Colon (tissue), 2 donors: Measurements from ENCODE around the gene MSS51.
"Not testable (repeated sequence)": the region's sequence is repeated elsewhere in the genome, so short reads cannot be mapped to it uniquely, and the experiment has no call there.

Experiments
- FAIRE-seq: peaks from 2 replicates; lab custom pipeline; 2012; peaks lifted over from hg19 to GRCh38; lab: Jason Lieb, UNC
- donor health status: control.
- donor health status: control.

Gene MSS51

DNA sequence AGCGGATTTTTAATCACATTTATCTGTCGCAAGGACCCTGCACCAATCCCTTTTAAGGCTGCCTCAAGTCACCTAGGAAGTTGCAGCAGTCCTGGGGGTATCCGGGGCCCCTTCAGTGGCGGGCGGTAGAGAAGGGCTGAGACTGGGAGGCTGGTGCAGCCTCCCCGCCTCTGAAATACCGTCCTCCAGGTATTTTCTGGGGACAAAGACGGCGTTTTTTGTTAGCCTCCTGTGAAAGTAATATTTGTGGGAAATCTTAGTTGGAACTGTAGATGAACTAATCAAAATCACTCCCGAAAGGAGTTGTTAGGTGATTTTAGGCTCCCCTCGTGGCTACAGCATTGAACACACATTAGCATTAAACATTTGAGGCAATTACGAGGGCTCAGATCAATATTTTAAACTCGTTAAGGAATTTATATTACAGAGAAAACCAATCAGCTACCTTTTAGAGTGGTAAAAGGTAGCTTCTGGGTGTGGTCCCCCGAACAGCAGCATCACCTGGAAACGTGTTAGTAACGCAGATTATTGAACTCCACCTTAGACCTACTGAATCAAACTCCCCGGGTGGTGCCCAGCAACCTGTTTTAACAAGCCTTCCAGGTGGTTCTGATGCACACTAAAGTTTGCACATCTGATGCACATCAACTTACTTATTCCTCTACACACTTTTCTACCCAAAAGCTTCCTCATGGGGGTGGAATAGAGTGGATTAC is 19.0 kb downstream of the MSS51 start:
- FAIRE-seq: no peak

DNA sequence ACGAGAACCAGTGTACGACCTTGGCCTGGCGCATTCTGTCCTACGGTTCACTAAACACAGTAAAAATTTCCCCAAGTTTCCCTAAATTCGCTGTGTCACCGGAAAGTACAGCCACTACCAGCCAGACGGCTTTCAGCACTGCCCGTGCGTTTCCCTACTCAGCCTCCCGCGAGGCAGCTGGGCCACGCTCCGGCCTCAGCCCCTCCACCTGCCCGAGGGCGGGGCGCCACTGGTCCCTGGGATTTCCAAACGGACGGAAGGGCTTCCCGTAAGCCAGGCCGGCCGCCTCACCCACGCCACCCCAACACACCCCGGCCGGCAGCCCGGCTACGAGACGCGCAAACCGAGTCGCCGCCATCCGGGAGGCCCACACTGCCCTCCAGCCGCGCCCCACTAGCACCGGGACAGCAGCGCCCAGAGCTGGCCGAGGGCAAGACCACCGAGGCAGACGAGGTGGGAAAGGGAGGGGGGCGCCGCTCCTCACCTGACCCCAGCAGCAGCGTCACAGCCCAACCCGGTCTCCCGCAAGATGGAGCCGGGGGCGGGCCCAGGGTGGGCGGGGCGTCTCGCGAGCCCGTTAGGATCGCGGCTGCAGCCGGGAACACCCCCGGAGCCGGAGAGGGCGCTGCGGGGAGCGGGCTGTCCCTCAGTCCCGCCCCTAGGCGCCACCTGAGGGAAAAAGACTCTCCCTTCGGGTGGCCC is 19.7 kb downstream of the MSS51 start, which contains the start of gene ANXA7:
TSS of gene ANXA7 (minus strand) at position 531 of the 702 bp plus-strand sequence. CDS start 13,202 bp downstream, outside the sequence.
- FAIRE-seq: no peak

DNA sequence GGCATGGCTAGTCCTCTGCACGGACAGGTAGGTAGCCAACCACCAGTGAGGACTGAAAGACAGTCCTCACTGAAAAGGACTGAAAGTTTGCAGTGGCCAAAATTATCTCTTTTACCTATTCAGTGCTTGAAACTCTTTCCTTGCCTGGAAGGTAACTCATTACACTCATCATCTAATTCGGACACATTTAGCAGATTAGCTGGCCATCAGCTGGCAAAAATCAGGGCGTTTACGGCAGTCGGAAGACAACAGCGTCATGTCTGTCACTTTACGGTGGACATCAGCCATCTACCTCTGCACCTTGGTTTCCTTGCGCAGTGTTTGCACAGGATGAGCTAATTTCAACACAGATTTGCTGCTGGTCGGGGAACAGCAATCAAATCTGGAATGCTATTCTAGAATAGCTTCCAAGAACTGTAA is 20.2 kb downstream of the MSS51 start:
- no peak for FAIRE-seq

DNA sequence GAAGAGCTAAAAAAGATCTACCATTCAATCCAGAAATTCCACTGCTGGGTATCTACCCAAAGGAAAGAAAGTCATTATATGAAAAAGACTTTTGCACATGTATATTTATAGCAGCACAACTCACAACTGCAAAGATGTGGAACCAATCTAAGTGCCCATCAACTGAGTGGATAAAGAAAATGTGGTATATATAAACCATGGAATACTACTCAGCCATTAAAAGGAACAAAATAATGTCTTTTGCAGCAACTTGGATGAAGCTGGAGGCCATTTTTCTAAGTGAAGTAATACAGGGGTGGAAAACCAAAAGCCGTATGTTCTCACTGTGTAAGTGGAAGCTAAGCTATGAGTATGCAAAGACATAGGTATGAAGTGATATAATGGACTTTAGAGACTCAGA is 22.5 kb downstream of the MSS51 start:
- no peak for FAIRE-seq

DNA sequence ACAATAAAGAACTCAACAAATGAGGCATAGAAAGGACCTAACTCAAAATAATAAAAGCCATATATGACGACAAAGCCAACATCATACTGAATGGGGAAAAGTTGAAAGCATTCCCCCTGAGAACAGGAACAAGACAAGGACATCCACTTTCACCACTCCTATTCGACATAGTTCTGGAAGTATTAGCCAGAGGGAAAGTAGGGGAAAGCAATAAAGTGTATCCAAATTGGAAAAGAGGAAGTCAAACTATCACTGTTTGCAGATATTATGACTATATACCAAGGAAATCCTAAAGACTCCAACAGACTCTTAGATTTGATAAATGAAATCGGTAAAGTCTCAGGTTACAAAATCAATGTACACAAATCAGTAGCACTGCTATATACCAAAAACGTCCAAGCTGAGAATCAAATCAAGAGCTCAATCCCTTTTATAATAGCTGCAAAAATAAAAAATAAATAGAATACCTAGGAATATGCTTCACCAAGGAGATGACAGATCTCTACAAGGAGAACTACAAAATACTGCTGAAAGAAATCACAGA is 24.3 kb downstream of the MSS51 start:
- FAIRE-seq: no peak

DNA sequence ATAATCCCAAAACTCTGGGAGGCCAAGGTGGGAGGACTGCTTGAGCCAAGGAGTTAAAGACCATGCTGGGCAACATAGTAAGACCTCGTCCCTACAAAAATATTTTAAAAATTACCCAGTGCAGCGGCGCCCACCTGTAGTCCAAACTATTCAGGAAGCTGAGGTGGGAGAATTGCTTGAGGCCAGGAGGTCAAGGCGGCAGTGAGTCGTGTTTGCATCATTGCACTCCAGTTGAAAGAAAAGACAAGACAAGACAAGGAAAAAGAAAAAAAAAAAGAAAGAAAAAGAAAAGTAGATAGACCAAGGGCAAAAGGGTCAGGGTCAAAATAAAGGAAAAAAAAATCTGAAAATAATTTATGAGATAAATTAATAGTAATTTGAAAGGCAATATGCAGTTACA is 25.3 kb downstream of the MSS51 start:
- FAIRE-seq: no peak

DNA sequence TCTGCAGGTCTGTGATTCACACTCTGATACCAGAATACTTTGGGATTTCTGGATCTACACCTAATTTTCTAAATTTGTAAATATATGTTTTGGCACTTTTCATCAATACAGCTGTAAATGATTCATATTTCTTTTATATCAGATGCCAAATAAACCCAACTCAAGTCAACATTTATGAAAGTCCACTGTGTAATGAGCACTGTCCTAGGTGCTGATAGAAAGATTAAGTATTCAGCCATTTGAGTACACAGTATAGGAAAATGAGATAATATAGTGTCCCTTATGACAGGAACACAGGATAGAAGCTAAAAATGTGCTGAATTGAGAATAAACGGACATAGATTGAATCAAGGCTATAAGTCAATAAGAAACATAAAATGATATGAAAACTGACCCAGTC is 25.9 kb downstream of the MSS51 start:
- FAIRE-seq: no peak

DNA sequence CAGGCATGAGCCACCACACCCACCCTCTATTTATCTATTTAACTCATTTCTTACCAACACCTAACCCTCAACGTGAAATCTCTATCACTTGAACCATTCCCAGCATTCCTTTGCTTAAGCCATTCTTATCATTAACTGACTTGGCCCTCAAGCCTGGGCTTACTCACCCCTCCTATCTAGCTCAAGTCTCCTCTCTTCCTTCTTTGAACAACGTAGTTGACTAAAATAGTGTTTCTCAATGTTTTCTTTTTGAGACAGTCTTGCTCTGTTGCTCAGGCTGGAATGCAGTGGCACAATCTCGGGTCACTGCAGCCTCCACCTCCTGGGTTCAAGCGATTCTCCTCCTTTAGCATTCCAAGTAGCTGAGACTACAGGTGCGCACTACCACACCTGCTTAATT is 26.5 kb downstream of the MSS51 start:
- FAIRE-seq: no peak

DNA sequence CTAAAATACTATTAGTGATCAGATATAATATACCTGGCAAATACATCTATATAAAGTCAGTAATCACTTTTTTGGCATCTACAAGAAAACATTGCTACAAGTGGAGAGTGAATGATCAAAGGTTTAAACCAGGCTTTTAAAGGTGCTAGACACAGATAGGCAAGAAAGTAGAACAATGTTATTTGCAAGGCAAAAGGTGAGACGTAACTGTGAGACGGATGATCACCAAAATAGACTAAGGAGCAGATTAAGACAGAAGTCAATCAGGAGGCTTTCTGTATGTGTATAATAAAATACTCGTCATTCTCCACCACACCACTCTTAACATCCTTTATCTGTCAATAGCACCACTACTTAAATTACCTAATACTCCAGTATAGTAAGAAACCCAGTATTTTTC is 27.8 kb downstream of the MSS51 start:
- FAIRE-seq: no peak

DNA sequence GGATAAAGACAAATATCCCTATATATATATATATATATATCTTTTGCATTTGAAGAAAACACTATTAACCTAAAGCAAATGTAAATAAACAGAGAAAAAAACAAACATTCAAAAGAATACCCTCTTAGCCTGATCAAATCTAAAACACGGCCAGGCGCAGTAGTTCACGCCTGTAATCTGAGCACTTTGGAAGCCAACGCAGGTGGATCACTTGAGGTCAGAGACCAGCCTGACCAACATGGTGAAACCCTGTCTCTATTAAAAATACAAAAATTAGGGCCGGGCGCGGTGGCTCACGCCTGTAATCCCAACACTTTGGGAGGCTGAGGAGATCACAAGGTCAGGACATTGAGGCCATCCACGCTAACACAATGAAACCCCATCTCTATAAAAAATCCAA is 28.7 kb downstream of the MSS51 start:
- FAIRE-seq: no peak

DNA sequence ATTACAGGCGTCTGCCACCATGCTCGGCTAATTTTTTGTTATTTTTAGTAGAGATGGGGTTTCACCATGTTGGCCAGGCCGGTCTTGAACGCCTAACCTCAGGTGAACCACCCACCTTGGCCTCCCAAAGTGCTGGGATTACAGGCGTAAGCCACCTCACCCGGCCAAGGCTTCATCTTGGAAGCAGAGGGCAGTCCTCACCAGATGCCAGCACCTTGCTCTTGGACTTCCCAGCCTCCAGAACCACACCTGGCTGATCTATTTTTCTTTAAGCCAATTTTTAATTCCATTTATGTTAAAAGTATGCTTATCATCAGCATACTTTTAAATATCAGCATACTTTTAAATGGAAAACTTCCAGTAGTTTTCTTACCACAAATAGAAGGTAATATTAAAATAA is 31.7 kb downstream of the MSS51 start:
- no peak for FAIRE-seq

DNA sequence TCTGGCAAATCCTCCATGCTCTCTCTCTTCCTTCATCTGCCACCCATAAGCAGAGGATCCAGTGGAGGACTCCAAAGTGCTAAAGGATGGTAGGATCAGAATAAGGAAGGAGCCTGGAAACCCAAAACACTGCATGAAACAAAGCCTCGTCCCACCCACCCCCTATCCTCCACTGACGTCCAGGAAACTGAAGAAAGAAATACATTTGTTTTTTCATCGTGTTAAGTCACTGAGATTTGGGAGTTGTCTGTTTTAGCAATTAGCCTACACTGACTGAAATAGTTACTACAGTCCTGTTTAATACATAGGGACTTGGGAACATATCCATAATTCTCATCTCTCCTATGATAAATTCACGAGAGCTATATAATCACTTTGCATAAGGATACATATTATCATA is 34.3 kb downstream of the MSS51 start:
- no peak for FAIRE-seq

DNA sequence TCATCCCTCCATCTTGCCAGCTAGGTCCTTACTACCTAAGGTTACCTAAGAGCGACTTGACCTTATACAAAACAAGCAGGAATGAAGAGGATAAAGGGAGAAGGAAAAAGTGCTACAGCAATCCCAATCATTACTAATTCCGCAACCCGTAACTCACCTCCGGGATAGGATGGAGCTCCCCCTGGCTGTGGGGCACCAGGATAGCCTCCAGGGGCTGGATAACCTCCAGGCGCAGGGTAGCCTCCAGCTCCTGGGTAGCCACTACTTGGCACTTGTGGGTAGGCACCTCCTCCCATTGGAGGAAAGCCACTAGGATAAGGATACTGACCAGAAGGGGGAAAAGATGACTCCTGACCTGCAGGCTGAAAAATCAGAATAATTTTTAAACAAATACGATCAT is 35.3 kb downstream of the MSS51 start:
- no peak for FAIRE-seq

DNA sequence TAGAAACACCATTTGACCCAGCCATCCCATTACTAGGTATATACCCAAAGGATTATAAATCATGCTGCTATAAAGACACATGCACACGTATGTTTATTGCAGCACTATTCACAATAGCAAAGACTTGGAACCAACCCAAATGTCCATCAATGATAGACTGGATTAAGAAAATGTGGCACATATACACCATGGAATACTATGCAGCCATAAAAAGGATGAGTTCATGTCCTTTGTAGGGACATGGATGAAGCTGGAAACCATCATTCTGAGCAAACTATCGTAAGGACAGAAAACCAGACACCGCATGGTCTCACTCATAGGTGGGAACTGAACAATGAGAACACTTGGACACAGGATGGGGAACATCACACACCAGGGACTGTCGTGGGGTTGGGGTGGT is 39.0 kb downstream of the MSS51 start:
- not testable (repeated sequence) for FAIRE-seq

DNA sequence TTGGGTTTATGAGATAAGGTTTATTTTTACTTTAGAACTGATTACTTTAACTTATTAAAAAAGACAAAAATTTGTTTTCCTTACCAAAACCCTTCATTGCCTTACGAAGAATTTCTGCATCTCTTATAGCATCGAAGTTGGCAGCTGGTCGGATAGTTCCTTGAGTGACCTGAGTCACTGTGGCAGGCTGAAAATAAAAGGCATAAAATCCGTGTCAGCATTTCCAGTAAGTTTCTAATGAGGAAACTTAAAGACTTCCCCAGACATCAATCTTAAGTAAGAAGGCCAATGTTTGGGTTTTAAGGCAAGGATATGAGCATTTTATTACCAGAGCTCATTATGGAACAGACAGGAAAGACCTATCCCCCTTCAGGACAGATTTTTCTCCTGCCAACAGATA is 45.1 kb downstream of the MSS51 start:
- no peak for FAIRE-seq

DNA sequence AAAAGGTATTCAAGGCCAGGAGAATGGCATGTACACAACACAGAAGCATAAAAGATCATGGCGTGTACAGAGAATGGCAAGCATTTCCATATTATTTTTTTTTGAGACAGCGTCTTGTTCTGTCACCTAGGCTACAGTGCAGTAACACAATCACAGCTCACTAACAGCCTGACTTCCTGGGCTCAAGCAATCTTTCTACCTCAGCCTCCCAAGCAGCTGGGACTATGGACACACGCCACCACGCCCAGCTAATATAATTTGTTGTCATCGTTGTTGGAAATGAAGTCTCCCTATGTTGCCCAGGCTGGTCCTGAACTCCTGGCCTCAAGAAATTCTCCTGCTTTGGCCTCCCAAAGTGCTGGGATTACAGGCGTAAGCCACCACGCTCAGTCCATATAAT is 46.8 kb downstream of the MSS51 start:
- no peak for FAIRE-seq

DNA sequence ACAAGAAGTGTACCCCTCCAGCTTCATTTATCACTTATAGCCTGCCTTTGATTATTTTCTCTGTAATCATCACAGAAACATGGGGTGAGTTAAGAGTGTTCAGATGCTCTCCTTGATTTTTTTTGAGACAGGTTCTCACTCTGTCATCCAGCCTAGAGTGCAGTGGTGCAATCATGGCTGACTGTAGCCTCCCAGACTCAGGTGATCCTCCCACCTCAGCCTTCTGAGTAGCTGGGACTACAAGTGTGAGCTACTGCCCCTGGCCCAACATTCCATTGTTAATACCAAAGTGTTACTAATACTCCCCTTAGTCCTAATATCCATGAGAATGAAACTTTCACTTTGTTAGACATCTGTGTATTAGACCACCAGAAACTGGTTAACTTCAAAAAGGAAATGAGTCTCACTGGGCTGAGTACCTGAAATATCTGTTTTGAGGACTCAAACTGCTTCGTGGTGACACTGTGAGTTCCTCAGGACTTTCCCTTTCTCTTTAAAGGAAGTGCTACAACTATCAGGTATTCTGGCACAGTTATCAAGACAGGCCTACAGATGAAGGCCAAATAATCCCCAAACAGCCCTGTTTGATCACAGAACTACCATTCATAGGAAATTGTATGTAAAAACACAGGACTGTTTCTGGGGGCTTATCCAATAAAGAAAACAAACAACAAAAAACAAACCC is 54.2 kb downstream of the MSS51 start:
- no peak for FAIRE-seq

DNA sequence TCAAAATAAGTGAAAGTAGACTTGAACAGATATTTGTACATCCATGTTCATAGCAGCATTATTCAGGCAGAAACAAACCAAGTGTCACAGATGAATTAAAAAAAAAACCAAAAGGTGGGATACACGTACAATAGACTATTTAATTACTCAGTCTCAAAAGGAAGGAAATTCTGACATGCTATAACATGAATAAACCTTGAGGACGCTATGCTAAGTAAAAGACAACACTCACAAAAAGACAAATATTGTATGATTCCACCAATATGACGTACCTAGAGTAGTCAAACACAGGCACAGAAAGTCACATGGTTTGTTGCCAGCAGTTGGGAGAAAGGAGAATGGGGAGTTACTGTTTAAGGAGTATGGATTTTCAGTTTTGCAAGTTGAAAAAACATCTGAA is 56.7 kb downstream of the MSS51 start:
- FAIRE-seq: no peak
